ENCODE measurements around the gene RANBP3. TPM values are rescaled to one million over a fixed set of nuclear protein-coding genes. Genes with fewer than 3 reads are reported as not detected.

RANBP3 gene
- total RNA-seq, 2 donors from 2014 or later: 77.4 to 81.4 TPM

DNA sequence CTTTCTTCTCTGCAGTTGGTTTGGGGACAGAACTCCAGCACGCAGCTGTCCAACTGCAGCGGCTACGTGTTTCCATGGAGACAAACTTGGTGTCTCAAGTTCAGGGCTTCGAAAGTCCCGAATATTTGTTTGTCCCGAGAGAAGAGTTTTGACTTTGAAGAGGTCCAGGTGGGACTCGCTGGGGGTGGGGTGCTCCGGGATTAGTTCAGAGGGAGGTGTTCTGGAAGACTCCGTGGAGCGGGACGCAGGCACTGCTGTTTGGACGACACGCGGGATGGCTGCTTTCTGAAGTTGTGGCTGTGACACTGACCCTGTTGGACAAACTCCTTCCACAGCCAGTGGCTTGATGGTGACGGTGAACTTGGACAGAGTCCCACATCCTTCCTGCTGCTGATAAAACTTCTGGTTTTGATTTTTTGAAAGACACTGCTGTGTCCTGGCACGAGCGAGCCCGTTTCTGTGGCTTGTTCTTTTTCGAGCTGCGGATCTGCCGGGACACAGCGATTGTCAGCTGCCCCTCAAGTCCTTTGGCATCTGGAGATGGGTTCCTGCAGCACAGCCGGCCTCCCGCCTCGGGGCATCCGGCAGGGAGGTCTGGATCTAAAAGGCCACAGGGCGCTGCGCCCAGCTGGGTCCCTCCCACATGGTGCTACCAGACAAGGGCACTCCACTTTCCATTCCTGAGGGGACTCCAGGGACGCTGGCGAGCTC, 15.9 kb upstream of the RANBP3 start:
- Mint-ChIP-seq H3K9me3 (peaks cover 5% of the 10 kb centered on the region), H3K4me1 (no peaks in the 10 kb centered on the region), H3K27ac (no peak overlapping the region), H3K27me3 (ENCODE audit: insufficient read depth) (peaks cover 2% of the 10 kb centered on the region), H3K36me3 (ENCODE audit: low read depth) (no peaks in the 10 kb centered on the region), H3K4me3 (no peak overlapping the region)
- no peaks in the 10 kb centered on the region for H3K27me3 ChIP-seq (ENCODE audit: control insufficient read depth, insufficient read depth, low read length, poor library complexity, severe bottlenecking)
- H3K9me3 ChIP-seq (ENCODE audit: control insufficient read depth, low read length): no peaks in the 10 kb centered on the region
- no peak overlapping the region for H3K27ac ChIP-seq (ENCODE audit: low read depth, low read length)
- WGBS, 2 experiments (ENCODE audit: insufficient coverage in 1 of 2, insufficient read length in 1 of 2): 91 to 93% methylated on average over 28 to 30 of the region's 30 CpGs
- no peak overlapping the region for H3K4me3 ChIP-seq (ENCODE audit: low read length)
- no peaks in the 10 kb centered on the region for H3K36me3 ChIP-seq (ENCODE audit: control insufficient read depth, insufficient read depth, low read length)
- H3K9ac ChIP-seq (ENCODE audit: extremely low read depth, low read length, poor library complexity, severe bottlenecking): no peak overlapping the region
- no peak for DNase-seq
- TF ChIP-seq, protein P1, sequence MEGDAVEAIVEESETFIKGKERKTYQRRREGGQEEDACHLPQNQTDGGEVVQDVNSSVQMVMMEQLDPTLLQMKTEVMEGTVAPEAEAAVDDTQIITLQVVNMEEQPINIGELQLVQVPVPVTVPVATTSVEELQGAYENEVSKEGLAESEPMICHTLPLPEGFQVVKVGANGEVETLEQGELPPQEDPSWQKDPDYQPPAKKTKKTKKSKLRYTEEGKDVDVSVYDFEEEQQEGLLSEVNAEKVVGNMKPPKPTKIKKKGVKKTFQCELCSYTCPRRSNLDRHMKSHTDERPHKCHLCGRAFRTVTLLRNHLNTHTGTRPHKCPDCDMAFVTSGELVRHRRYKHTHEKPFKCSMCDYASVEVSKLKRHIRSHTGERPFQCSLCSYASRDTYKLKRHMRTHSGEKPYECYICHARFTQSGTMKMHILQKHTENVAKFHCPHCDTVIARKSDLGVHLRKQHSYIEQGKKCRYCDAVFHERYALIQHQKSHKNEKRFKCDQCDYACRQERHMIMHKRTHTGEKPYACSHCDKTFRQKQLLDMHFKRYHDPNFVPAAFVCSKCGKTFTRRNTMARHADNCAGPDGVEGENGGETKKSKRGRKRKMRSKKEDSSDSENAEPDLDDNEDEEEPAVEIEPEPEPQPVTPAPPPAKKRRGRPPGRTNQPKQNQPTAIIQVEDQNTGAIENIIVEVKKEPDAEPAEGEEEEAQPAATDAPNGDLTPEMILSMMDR (conservative IDR thresholded peaks at IDR 0.05): no peak
- no peaks in the 10 kb centered on the region for H3K4me1 ChIP-seq (ENCODE audit: control insufficient read depth, insufficient read depth, low read length)

DNA sequence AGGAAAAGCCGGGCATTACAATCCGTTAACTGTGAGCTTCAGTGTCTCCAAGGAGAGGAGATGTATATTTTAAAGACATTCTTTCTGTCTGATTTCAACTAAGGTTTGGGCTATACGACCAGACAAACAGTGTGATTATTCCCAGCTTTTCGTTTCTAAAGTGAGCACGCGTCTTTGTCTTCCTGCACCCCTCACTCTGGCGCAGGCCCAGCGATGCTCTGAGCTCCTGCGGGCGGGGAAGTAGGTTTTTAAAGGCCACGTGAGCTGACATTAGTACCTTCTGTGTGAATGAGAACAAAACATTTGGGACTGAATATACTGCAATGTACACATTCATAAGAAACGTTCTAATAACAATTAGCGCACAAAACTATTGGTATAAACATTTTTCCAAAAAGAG, 15.3 kb upstream of the RANBP3 start:
- H3K36me3 ChIP-seq (ENCODE audit: control insufficient read depth, insufficient read depth, low read length): no peaks in the 10 kb centered on the region
- Mint-ChIP-seq H3K9me3 (peaks cover 5% of the 10 kb centered on the region), H3K4me1 (no peaks in the 10 kb centered on the region), H3K4me3 (no peak overlapping the region), H3K27ac (no peak overlapping the region), H3K27me3 (ENCODE audit: insufficient read depth) (peaks cover 5% of the 10 kb centered on the region), H3K36me3 (ENCODE audit: low read depth) (no peaks in the 10 kb centered on the region)
- 91% methylated on average over 11 to 13 of the region's 13 CpGs for WGBS, 2 experiments (ENCODE audit: insufficient coverage in 1 of 2, insufficient read length in 1 of 2)
- no peak for DNase-seq
- TF ChIP-seq, protein P1 (conservative IDR thresholded peaks at IDR 0.05): no peak
- no peaks in the 10 kb centered on the region for H3K27me3 ChIP-seq (ENCODE audit: control insufficient read depth, insufficient read depth, low read length, poor library complexity, severe bottlenecking)
- no peaks in the 10 kb centered on the region for H3K9me3 ChIP-seq (ENCODE audit: control insufficient read depth, low read length)
- H3K4me3 ChIP-seq (ENCODE audit: low read length): no peak overlapping the region
- H3K27ac ChIP-seq (ENCODE audit: low read depth, low read length): no peak overlapping the region
- no peaks in the 10 kb centered on the region for H3K4me1 ChIP-seq (ENCODE audit: control insufficient read depth, insufficient read depth, low read length)
- H3K9ac ChIP-seq (ENCODE audit: extremely low read depth, low read length, poor library complexity, severe bottlenecking): no peak overlapping the region

DNA sequence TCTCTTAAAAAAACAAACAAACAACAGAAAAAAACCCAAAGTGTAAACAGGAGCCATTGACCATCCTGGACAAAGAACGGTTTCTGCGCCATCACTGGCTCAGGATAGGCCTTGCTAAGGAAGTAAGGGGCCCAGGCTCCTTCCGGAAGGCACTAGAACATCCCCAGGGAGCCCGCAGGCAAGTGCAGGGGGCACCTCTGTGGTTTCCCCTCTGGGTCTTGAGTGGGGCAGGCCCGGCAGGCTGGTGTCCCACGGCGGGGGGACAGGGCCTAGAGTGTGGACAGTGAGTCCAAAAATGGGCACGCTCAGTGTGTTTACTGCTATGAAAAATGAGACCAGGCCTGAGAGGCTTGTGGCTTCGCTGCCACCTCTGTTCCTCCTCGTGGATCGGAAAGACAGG, 14.8 kb upstream of the RANBP3 start:
- Histone ChIP-seq H3K27ac (ENCODE audit: low read depth, low read length) (no peak overlapping the region), H3K9ac (ENCODE audit: extremely low read depth, low read length, poor library complexity, severe bottlenecking) (no peak overlapping the region), H3K9me3 (ENCODE audit: control insufficient read depth, low read length) (no peaks in the 10 kb centered on the region), H3K27me3 (ENCODE audit: control insufficient read depth, insufficient read depth, low read length, poor library complexity, severe bottlenecking) (no peaks in the 10 kb centered on the region), H3K36me3 (ENCODE audit: control insufficient read depth, insufficient read depth, low read length) (no peaks in the 10 kb centered on the region), H3K4me1 (ENCODE audit: control insufficient read depth, insufficient read depth, low read length) (no peaks in the 10 kb centered on the region), H3K4me3 (ENCODE audit: low read length) (no peak overlapping the region)
- H3K4me3 Mint-ChIP-seq: no peak overlapping the region
- no peak for DNase-seq
- no peaks in the 10 kb centered on the region for H3K4me1 Mint-ChIP-seq
- 91 to 99% methylated on average over 7 to 11 of the region's 11 CpGs for WGBS, 2 experiments (ENCODE audit: insufficient coverage in 1 of 2, insufficient read length in 1 of 2)
- H3K9me3 Mint-ChIP-seq: peaks cover 5% of the 10 kb centered on the region
- no peak overlapping the region for H3K27ac Mint-ChIP-seq
- TF ChIP-seq, protein P1 (conservative IDR thresholded peaks at IDR 0.05): no peak
- H3K27me3 Mint-ChIP-seq (ENCODE audit: insufficient read depth): peaks cover 5% of the 10 kb centered on the region
- no peaks in the 10 kb centered on the region for H3K36me3 Mint-ChIP-seq (ENCODE audit: low read depth)

Data from endodermal cell (in vitro differentiated cells).